ENCODE measurements around the gene HPCAL1. TPM values are rescaled to one million over a fixed set of nuclear protein-coding genes. Genes with fewer than 3 reads are reported as not detected.

HPCAL1 gene
- total and polyA plus RNA-seq, 10 of the 15 experiments (the other 5 are each of a cell fraction or from before 2014, with no cell fraction given) = 0.40 to 12.8 (median 7.9) TPM

- Histone ChIP-seq H3K9me3 (replicated peaks; ENCODE audit: control insufficient read depth, insufficient read depth, low read length) (no peaks in the 10 kb centered on the region), H3K4me2 (ENCODE audit: control insufficient read depth, insufficient read depth) (no peak overlapping the region), H3K4me1 (ENCODE audit: control insufficient read depth, insufficient read depth, low read length) (peaks cover 2% of the 10 kb centered on the region; the same call in 1 of the 2 replicates), H3K79me2 (ENCODE audit: control insufficient read depth, insufficient read depth, low read length) (no peaks in the 10 kb centered on the region), H3K36me3 (ENCODE audit: control insufficient read depth in 2 of 2, insufficient read depth in 2 of 2, low read length in 1 of 2) (no peaks in the 10 kb centered on the region), H3K4me3 (no peak overlapping the region), H3K27me3 (replicated peaks in 1 of 2; ENCODE audit: control insufficient read depth in 2 of 2, insufficient read depth in 2 of 2, low read length in 1 of 2) (peaks cover 0 to 1% of the 10 kb centered on the region in 2 experiments; a peak in 2 of 4 replicates), H3K27ac (ENCODE audit: control insufficient read depth, insufficient read depth) (no peak overlapping the region), H3K9ac (ENCODE audit: control insufficient read depth, insufficient read depth, low read length) (no peak overlapping the region), H2AFZ (ENCODE audit: control insufficient read depth, low read depth, low read length) (no peak overlapping the region), H4K20me1 (ENCODE audit: control insufficient read depth, insufficient read depth) (no peaks in the 10 kb centered on the region)
- in situ Hi-C loops (cut with MboI) (no loop called here), intact Hi-C loops (cut with micrococcal nuclease; ENCODE audit: unreplicated experiment) (no loop called here)
- no peak for ATAC-seq
- CTCF ChIA-PET = interaction anchor here (0.7 to 5.3 kb wide), 2 partner anchors 57 to 134 kb away, joined by 3 to 27 read pairs; no protein-coding TSS in a partner anchor
- SMC1A ChIA-PET (ENCODE audit: uncharacterized antibody, unreplicated experiment) = no interaction called here
- BruUV-seq (replicated peaks) = no TSS peak
- POLR2A ChIA-PET = no interaction called here
- 52% methylated on average over 15 of the region's 15 CpGs for WGBS (ENCODE audit: insufficient coverage, insufficient replicate concordance, low lambda C conversion rate, missing lambda C conversion rate)
- TF ChIP-seq BCL3 (IDR thresholded peaks at IDR 0.05; ENCODE audit: borderline replicate concordance, insufficient read depth, low read depth, low read length, poor library complexity, severe bottlenecking) (no peak), FOXK2 (IDR thresholded peaks at IDR 0.05) (no peak), PML (IDR thresholded peaks at IDR 0.05; ENCODE audit: low read length) (no peak), PBX3 (IDR thresholded peaks at IDR 0.05; ENCODE audit: insufficient replicate concordance, low read depth, low read length) (no peak), NRF1 (conservative IDR thresholded peaks at IDR 0.05; ENCODE audit: low read depth, low read length) (no peak)
- RAD21 ChIA-PET (ENCODE audit: unreplicated experiment) = interaction anchor here (1.1 to 3.6 kb wide), 2 partner anchors 27 to 134 kb away, joined by 4 to 18 read pairs; no protein-coding TSS in a partner anchor
- FAIRE-seq = no peak
- DNase-seq (ENCODE audit: low read depth, low spot score) = no peak
Observed at GRCh38 chr2:10274983-10275802, 27.5 kb upstream of the HPCAL1 start.
